Smooth muscle cell (in vitro differentiated cells): ENCODE data around the gene CCK. TPM values are rescaled to one million over a fixed set of nuclear protein-coding genes. Genes with fewer than 3 reads are reported as not detected.
"Not testable (repeated sequence)": the region's sequence is repeated elsewhere in the genome, so short reads cannot be mapped to it uniquely, and the experiment has no call there.

Experiments used
- DNase-seq: peaks from one replicate; lab custom pipeline; 2025; ENCODE audit not compliant: unreplicated experiment; lab: John Stamatoyannopoulos, UW
- H2AFZ ChIP-seq: fragments of 200-600 bp; sonication (generic); 2 replicates; pipeline ENCODE4 v1.6.0; 2016; ENCODE audit warnings: antibody characterized with exemption, low read depth, mild to moderate bottlenecking
- H3F3A ChIP-seq: fragments of 200-600 bp; sonication (generic); 2 replicates; pipeline ENCODE4 v1.6.0; 2017; ENCODE audit warnings: antibody characterized with exemption, low read depth
- H3K27ac ChIP-seq: fragments of 200-600 bp; sonication (generic); 2 replicates; pipeline ENCODE4 v1.5.1; 2016; ENCODE audit warnings: low read depth, mild to moderate bottlenecking
- H3K27me3 ChIP-seq: fragments of 200-600 bp; sonication (generic); 2 replicates; pipeline ENCODE4 v1.6.1; 2016; ENCODE audit warnings: low read depth, mild to moderate bottlenecking
- H3K36me3 ChIP-seq: fragments of 200-600 bp; sonication (generic); 2 replicates; pipeline ENCODE4 v1.5.1; 2016; ENCODE audit warnings: low read depth
- H3K4me1 ChIP-seq: fragments of 200-600 bp; sonication (generic); 2 replicates; pipeline ENCODE4 v1.5.1; 2016; ENCODE audit warnings: low read depth
- H3K4me2 ChIP-seq: fragments of 200-600 bp; sonication (generic); 2 replicates; pipeline ENCODE4 v1.6.0; 2016; ENCODE audit warnings: mild to moderate bottlenecking
- H3K4me3 ChIP-seq: fragments of 200-600 bp; sonication (generic); 2 replicates; pipeline ENCODE4 v1.5.1; 2016; ENCODE audit warnings: mild to moderate bottlenecking
- H3K79me2 ChIP-seq: fragments of 200-600 bp; sonication (generic); 2 replicates; pipeline ENCODE4 v1.6.0; 2016; ENCODE audit warnings: low read depth, mild to moderate bottlenecking
- H3K9ac ChIP-seq: fragments of 200-600 bp; sonication (generic); 2 replicates; pipeline ENCODE4 v1.6.0; 2016; ENCODE audit warnings: low read depth
- H3K9me3 ChIP-seq: fragments of 200-600 bp; sonication (generic); replicated peaks from 2 replicates; pipeline ENCODE4 v1.5.1; 2016; ENCODE audit warnings: low read depth
- H4K20me1 ChIP-seq: fragments of 200-600 bp; sonication (generic); 2 replicates; pipeline ENCODE4 v1.6.0; 2016; ENCODE audit warnings: low read depth
- CTCF ChIP-seq: fragments of 200-600 bp; sonication (generic); IDR thresholded peaks from 2 replicates; pipeline ENCODE4 v1.5.1; 2017; ENCODE audit warnings: borderline replicate concordance, mild to moderate bottlenecking, antibody characterized with exemption; ENCODE audit not compliant: insufficient read depth, poor library complexity, severe bottlenecking
- WGBS: methylation state at CpG from one replicate; pipeline ENCODE4 v1.1.7; 2016; ENCODE audit warnings: low lambda C conversion rate; 5-methylcytosine and 5-hydroxymethylcytosine counted together
- polyA plus RNA-seq: library from polyadenylated mRNA; unstranded; fragments of >200 nt; fragmentation: Nextera tagmentation; extraction: Ambion mirVana; gene quantifications from 2 replicates; pipeline ENCODE4 v1.2.1, GENCODE V29; 2016
- total RNA-seq: library from RNA; depleted of rRNA; stranded (reverse); fragments of >200 nt; gene quantifications from 2 replicates; pipeline ENCODE4 v1.2.3, GENCODE V29; 2014

CCK gene
- total and polyA plus RNA-seq, 2 experiments from 2014 or later: not detected

- H3K4me1 ChIP-seq: no peaks in the 10 kb centered on the region
- 54% methylated on average over 1 of the region's 1 CpG for WGBS
- no peak overlapping the region for H3K27ac ChIP-seq
- TF ChIP-seq CTCF: no peak
- no peaks in the 10 kb centered on the region for H3K79me2 ChIP-seq
- no peak overlapping the region for H2AFZ ChIP-seq
- no peaks in the 10 kb centered on the region for H3F3A ChIP-seq
- DNase-seq: no peak
- H3K9me3 ChIP-seq: no peaks in the 10 kb centered on the region
- H3K36me3 ChIP-seq: no peaks in the 10 kb centered on the region
- H3K9ac ChIP-seq: no peak overlapping the region
- H3K4me2 ChIP-seq: no peak overlapping the region
- no peak overlapping the region for H3K4me3 ChIP-seq
- no peaks in the 10 kb centered on the region for H3K27me3 ChIP-seq
- no peaks in the 10 kb centered on the region for H4K20me1 ChIP-seq
Measured at GRCh38 chr3:42289026-42289425, 23.0 kb upstream of the CCK start.

- TF ChIP-seq CTCF: no peak
- Histone ChIP-seq H3K4me1 (no peaks in the 10 kb centered on the region), H3K4me3 (no peak overlapping the region), H3K79me2 (no peaks in the 10 kb centered on the region), H3K4me2 (no peak overlapping the region), H4K20me1 (no peaks in the 10 kb centered on the region), H2AFZ (no peak overlapping the region), H3K36me3 (no peaks in the 10 kb centered on the region), H3F3A (no peaks in the 10 kb centered on the region), H3K27me3 (no peaks in the 10 kb centered on the region), H3K9me3 (no peaks in the 10 kb centered on the region), H3K27ac (no peak overlapping the region), H3K9ac (no peak overlapping the region)
- WGBS: 77% methylated on average over 2 of the region's 2 CpGs
- no peak for DNase-seq
Measured at GRCh38 chr3:42288385-42288784, 22.4 kb upstream of the CCK start.

- not testable (repeated sequence) for H2AFZ ChIP-seq, H3K36me3 ChIP-seq, H4K20me1 ChIP-seq, H3K27ac ChIP-seq, H3K79me2 ChIP-seq, H3F3A ChIP-seq, H3K9me3 ChIP-seq, H3K4me1 ChIP-seq, H3K9ac ChIP-seq, DNase-seq, H3K27me3 ChIP-seq, H3K4me3 ChIP-seq, H3K4me2 ChIP-seq
- 92% methylated on average over 8 of the region's 8 CpGs for WGBS
Measured at GRCh38 chr3:42287423-42287822, 21.4 kb upstream of the CCK start.

GRCh38 chr3:42277676-42278075 is 11.7 kb upstream of the CCK start:
- no peaks in the 10 kb centered on the region for H3K9me3 ChIP-seq
- no peak overlapping the region for H3K9ac ChIP-seq
- no peaks in the 10 kb centered on the region for H3K27me3 ChIP-seq
- no peak for TF ChIP-seq CTCF
- H4K20me1 ChIP-seq: no peaks in the 10 kb centered on the region
- no peaks in the 10 kb centered on the region for H3K4me1 ChIP-seq
- H3K4me2 ChIP-seq: no peak overlapping the region
- no peaks in the 10 kb centered on the region for H3K79me2 ChIP-seq
- DNase-seq: no peak
- no peak overlapping the region for H3K4me3 ChIP-seq
- no peak overlapping the region for H2AFZ ChIP-seq
- no peak overlapping the region for H3K27ac ChIP-seq
- no peaks in the 10 kb centered on the region for H3F3A ChIP-seq
- no peaks in the 10 kb centered on the region for H3K36me3 ChIP-seq
- WGBS: 45% methylated on average over 6 of the region's 6 CpGs
